PC-3 (cell line): Measurements from ENCODE around the gene NOD1. TPM values are rescaled to one million over a fixed set of nuclear protein-coding genes. Genes with fewer than 3 reads are reported as not detected.

ENCODE experiments used
- ATAC-seq: fragments of 200-7000 bp; cut with Tn5 transposase; 2 replicates; pipeline ENCODE4 v1.9.1; 2020; ENCODE audit warnings: mild to moderate bottlenecking, moderate library complexity
- BruUV-seq: library from RNA; stranded (reverse); fragments of 400-500 nt; replicated peaks from 2 replicates; lab custom pipeline; 2021; lab: Mats Ljungman, UMichigan
- CTCF ChIA-PET: fragments of 300-600 bp; sonication (Branson Sonifier 250); formaldehyde crosslinking; loops from one replicate; lab custom pipeline; 2022; ENCODE audit warnings: antibody characterized with exemption; lab: Charles Lee
- POLR2A ChIA-PET: fragments of 300-600 bp; sonication (Branson Sonifier 250); formaldehyde crosslinking; loops from one replicate; lab custom pipeline; 2022; ENCODE audit warnings: antibody characterized with exemption; ENCODE audit not compliant: unreplicated experiment; lab: Charles Lee
- DNase-seq: peaks from one replicate; pipeline ENCODE4 v3.0.0-alpha.2; 2015
- H2AFZ ChIP-seq: fragments of 300-600 bp; sonication (generic); 2 replicates; pipeline ENCODE4 v1.6.0; 2016; ENCODE audit warnings: antibody characterized with exemption, low read length
- H3F3A ChIP-seq: fragments of 300-600 bp; sonication (generic); one replicate; pipeline ENCODE4 v1.6.0; 2017; ENCODE audit warnings: antibody characterized with exemption, low read length, control low read depth, mild to moderate bottlenecking; ENCODE audit not compliant: unreplicated experiment
- H3K27ac ChIP-seq: fragments of 300-600 bp; sonication (generic); 2 replicates; pipeline ENCODE4 v1.5.1; 2016; ENCODE audit warnings: mild to moderate bottlenecking, low read length
- H3K27me3 ChIP-seq: fragments of 300-600 bp; sonication (generic); 2 replicates; pipeline ENCODE4 v1.6.1; 2016; ENCODE audit warnings: low read length, mixed read lengths
- H3K36me3 ChIP-seq: fragments of 300-600 bp; sonication (generic); 2 replicates; pipeline ENCODE4 v1.6.1; 2016; ENCODE audit warnings: low read depth, mixed run types, low read length, mixed read lengths
- H3K4me1 ChIP-seq: fragments of 300-600 bp; sonication (generic); 2 replicates; pipeline ENCODE4 v1.5.1; 2016; ENCODE audit warnings: low read length; ENCODE audit not compliant: insufficient read depth
- H3K4me2 ChIP-seq: fragments of 300-600 bp; sonication (generic); 2 replicates; pipeline ENCODE4 v1.6.0; 2016; ENCODE audit warnings: low read length
- H3K4me3 ChIP-seq: fragments of 300-600 bp; sonication (generic); 2 replicates; pipeline ENCODE4 v1.5.1; 2016; ENCODE audit warnings: mild to moderate bottlenecking, low read length, mixed read lengths
- H3K79me2 ChIP-seq: fragments of 300-600 bp; sonication (generic); 2 replicates; pipeline ENCODE4 v1.6.1; 2017; ENCODE audit warnings: low read length, mixed read lengths
- H3K9ac ChIP-seq: fragments of 300-600 bp; sonication (generic); 2 replicates; pipeline ENCODE4 v1.6.0; 2016; ENCODE audit warnings: mild to moderate bottlenecking, low read length
- H3K9me2 ChIP-seq: fragments of 300-600 bp; sonication (generic); replicated peaks from 2 replicates; pipeline ENCODE4 v1.6.1; 2016; ENCODE audit warnings: mixed run types, low read length, mixed read lengths
- H3K9me3 ChIP-seq: fragments of 300-600 bp; sonication (generic); 2 replicates; pipeline ENCODE4 v1.6.1; 2016; ENCODE audit warnings: low read length, mixed read lengths
- H4K20me1 ChIP-seq: fragments of 300-600 bp; sonication (generic); 2 replicates; pipeline ENCODE4 v1.6.1; 2016; ENCODE audit warnings: low read length, mixed read lengths
- EZH2 ChIP-seq: fragments of 300-600 bp; sonication (generic); IDR thresholded peaks from one replicate; pipeline ENCODE4 v1.6.1; 2017; ENCODE audit warnings: antibody characterized with exemption, mild to moderate bottlenecking, low read length; ENCODE audit not compliant: unreplicated experiment
- EZH2phosphoT487 ChIP-seq: fragments of 300-600 bp; sonication (generic); IDR thresholded peaks from 2 replicates; pipeline ENCODE4 v1.6.1; 2018; ENCODE audit warnings: mild to moderate bottlenecking, antibody characterized with exemption, low read length, borderline replicate concordance
- intact Hi-C: fragments of 100-400 bp; cut with micrococcal nuclease; formaldehyde crosslinking; loops from 2 replicates; pipeline ENCODE4 v1.9.0; 2023
- total RNA-seq: library from RNA; depleted of rRNA; stranded (reverse); fragments of >200 nt; gene quantifications from 2 replicates; pipeline ENCODE4 v1.2.3, GENCODE V29; 2014
- TF ChIP-seq, protein P1 (sequence below): fragments of 300-600 bp; sonication (generic); conservative IDR thresholded peaks from 2 replicates; pipeline ENCODE4 v1.5.1; 2017; ENCODE audit warnings: antibody characterized with exemption, low read depth, mild to moderate bottlenecking, low read length

NOD1 gene
- total RNA-seq, 1 experiment from 2014 or later, result 5.9 TPM

GRCh38 chr7:30379741-30380140 lies 98.8 kb downstream of the NOD1 start:
- ChIA-PET POLR2A (no interaction called here), CTCF (no interaction called here)
- no peak for ATAC-seq
- Histone ChIP-seq H3K4me3 (no peak overlapping the region), H2AFZ (no peak overlapping the region), H3F3A (no peaks in the 10 kb centered on the region), H3K36me3 (no peaks in the 10 kb centered on the region), H3K27me3 (no peaks in the 10 kb centered on the region), H3K9me3 (no peaks in the 10 kb centered on the region), H3K4me2 (no peak overlapping the region), H3K9ac (no peak overlapping the region), H4K20me1 (no peaks in the 10 kb centered on the region), H3K79me2 (no peaks in the 10 kb centered on the region), H3K9me2 (no peaks in the 10 kb centered on the region), H3K27ac (no peak overlapping the region), H3K4me1 (no peaks in the 10 kb centered on the region)
- TF ChIP-seq, protein P1, sequence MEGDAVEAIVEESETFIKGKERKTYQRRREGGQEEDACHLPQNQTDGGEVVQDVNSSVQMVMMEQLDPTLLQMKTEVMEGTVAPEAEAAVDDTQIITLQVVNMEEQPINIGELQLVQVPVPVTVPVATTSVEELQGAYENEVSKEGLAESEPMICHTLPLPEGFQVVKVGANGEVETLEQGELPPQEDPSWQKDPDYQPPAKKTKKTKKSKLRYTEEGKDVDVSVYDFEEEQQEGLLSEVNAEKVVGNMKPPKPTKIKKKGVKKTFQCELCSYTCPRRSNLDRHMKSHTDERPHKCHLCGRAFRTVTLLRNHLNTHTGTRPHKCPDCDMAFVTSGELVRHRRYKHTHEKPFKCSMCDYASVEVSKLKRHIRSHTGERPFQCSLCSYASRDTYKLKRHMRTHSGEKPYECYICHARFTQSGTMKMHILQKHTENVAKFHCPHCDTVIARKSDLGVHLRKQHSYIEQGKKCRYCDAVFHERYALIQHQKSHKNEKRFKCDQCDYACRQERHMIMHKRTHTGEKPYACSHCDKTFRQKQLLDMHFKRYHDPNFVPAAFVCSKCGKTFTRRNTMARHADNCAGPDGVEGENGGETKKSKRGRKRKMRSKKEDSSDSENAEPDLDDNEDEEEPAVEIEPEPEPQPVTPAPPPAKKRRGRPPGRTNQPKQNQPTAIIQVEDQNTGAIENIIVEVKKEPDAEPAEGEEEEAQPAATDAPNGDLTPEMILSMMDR, result no peak
- TF ChIP-seq EZH2, result no peak
- no peak for TF ChIP-seq EZH2phosphoT487
- DNase-seq, result no peak
- intact Hi-C loops, result no loop called here
- BruUV-seq, result no TSS peak

GRCh38 chr7:30379131-30379530 lies 99.5 kb downstream of the NOD1 start:
- CTCF ChIA-PET, result no interaction called here
- no peaks in the 10 kb centered on the region for H3K36me3 ChIP-seq
- H3K4me2 ChIP-seq, result no peak overlapping the region
- TF ChIP-seq, protein P1, result no peak
- TF ChIP-seq EZH2, result no peak
- TF ChIP-seq EZH2phosphoT487, result no peak
- no peaks in the 10 kb centered on the region for H3F3A ChIP-seq
- no peak overlapping the region for H3K9ac ChIP-seq
- POLR2A ChIA-PET, result no interaction called here
- H3K27ac ChIP-seq, result no peak overlapping the region
- H3K4me1 ChIP-seq, result no peaks in the 10 kb centered on the region
- DNase-seq, result no peak
- no peak overlapping the region for H2AFZ ChIP-seq
- intact Hi-C loops, result no loop called here
- no peaks in the 10 kb centered on the region for H4K20me1 ChIP-seq
- ATAC-seq, result no peak
- H3K9me3 ChIP-seq, result no peaks in the 10 kb centered on the region
- H3K79me2 ChIP-seq, result no peaks in the 10 kb centered on the region
- no peaks in the 10 kb centered on the region for H3K9me2 ChIP-seq
- no TSS peak for BruUV-seq
- H3K4me3 ChIP-seq, result no peak overlapping the region
- no peaks in the 10 kb centered on the region for H3K27me3 ChIP-seq

GRCh38 chr7:30378275-30378674 lies 100.3 kb downstream of the NOD1 start:
- Histone ChIP-seq H3K36me3 (no peaks in the 10 kb centered on the region), H3K9ac (no peak overlapping the region), H2AFZ (no peak overlapping the region), H3K79me2 (no peaks in the 10 kb centered on the region), H3K4me1 (no peaks in the 10 kb centered on the region), H3K27ac (no peak overlapping the region), H3K9me3 (no peaks in the 10 kb centered on the region), H3K9me2 (no peaks in the 10 kb centered on the region), H3K27me3 (no peaks in the 10 kb centered on the region), H3F3A (no peaks in the 10 kb centered on the region), H3K4me2 (no peak overlapping the region), H4K20me1 (no peaks in the 10 kb centered on the region), H3K4me3 (no peak overlapping the region)
- ChIA-PET POLR2A (interaction anchor here (0.7 kb wide), 1 partner anchor 214 kb away, joined by 3 read pairs; no protein-coding TSS in a partner anchor), CTCF (no interaction called here)
- BruUV-seq, result no TSS peak
- ATAC-seq (no peak), DNase-seq (no peak)
- intact Hi-C loops, result no loop called here
- TF ChIP-seq EZH2phosphoT487 (no peak), EZH2 (no peak)
- TF ChIP-seq, protein P1, result no peak
